A549 (cell line): Measurements from ENCODE around the gene PITPNM1. TPM values are rescaled to one million over a fixed set of nuclear protein-coding genes. Genes with fewer than 3 reads are reported as not detected.
"Not testable (repeated sequence)": the region's sequence is repeated elsewhere in the genome, so short reads cannot be mapped to it uniquely, and the experiment has no call there.

ENCODE experiments used
- ATAC-seq, 2 experiments: fragments of 200-7000 bp in 1 of 2; fragments of >200 bp in 1 of 2; cut with Nextera tagmentation in 1 of 2; cut with Tn5 transposase in 1 of 2; 3 replicates each; pipeline versions ENCODE4 v1.8.0 to v1.9.1; 2018 to 2020; ENCODE audit warnings: mild to moderate bottlenecking in 1 of 2, moderate library complexity in 1 of 2
- CTCF ChIA-PET: fragments of 300-600 bp; sonication (Branson Sonifier 250); formaldehyde crosslinking; extraction: SDS; loops from one replicate; lab custom pipeline; 2021; ENCODE audit warnings: antibody characterized with exemption, inconsistent platforms; lab: Yijun Ruan, JAX
- POLR2A ChIA-PET: fragments of 350-600 bp; formaldehyde crosslinking; extraction: SDS; loops from one replicate; lab custom pipeline; 2021; ENCODE audit warnings: antibody characterized with exemption, inconsistent platforms; lab: Yijun Ruan, JAX
- DNase-seq, 2 experiments: peaks; one replicate each; pipeline versions ENCODE4 v3.0.0 to v3.0.0-alpha.2; 2011 to 2016; ENCODE audit warnings: low read depth in 1 of 2, low spot score in 1 of 2
- FAIRE-seq: peaks from 2 replicates; lab custom pipeline; 2011; peaks lifted over from hg19 to GRCh38; lab: Jason Lieb, UNC
- H3K27ac ChIP-seq, 2 experiments: fragments of >200 bp; sonication (Bioruptor Twin); formaldehyde crosslinking; 3 replicates each; pipeline ENCODE4 v1.5.1; 2016 to 2017
- H3K4me1 ChIP-seq: fragments of >200 bp; sonication (Bioruptor Twin); formaldehyde crosslinking; 3 replicates; pipeline ENCODE4 v1.6.1; 2016
- H3K4me2 ChIP-seq: fragments of >200 bp; sonication (Bioruptor Twin); formaldehyde crosslinking; 3 replicates; pipeline ENCODE4 v1.6.1; 2016
- H3K4me3 ChIP-seq: fragments of >200 bp; sonication (Bioruptor Twin); formaldehyde crosslinking; 3 replicates; pipeline ENCODE4 v1.5.1; 2016
- H3K9me3 ChIP-seq: fragments of >200 bp; sonication (Bioruptor Twin); formaldehyde crosslinking; 3 replicates; pipeline ENCODE4 v1.6.1; 2016
- ATOH8 ChIP-seq: fragments of 250-450 bp; sonication (Bioruptor Pico); IDR thresholded peaks from 2 replicates; pipeline ENCODE4 v1.5.0; 2020; ENCODE audit warnings: low read depth, mild to moderate bottlenecking, moderate library complexity
- BCL3 ChIP-seq: fragments of >200 bp; sonication (Bioruptor Twin); formaldehyde crosslinking; IDR thresholded peaks from 3 replicates; pipeline ENCODE4 v1.6.1; 2016
- BHLHE40 ChIP-seq: IDR thresholded peaks from 2 replicates; pipeline ENCODE4 v1.6.1; 2012; ENCODE audit warnings: low read depth, low read length, inconsistent platforms
- CBX2 ChIP-seq: fragments of 200-600 bp; sonication (generic); IDR thresholded peaks from 2 replicates; pipeline ENCODE4 v1.6.1; 2016; ENCODE audit warnings: low read depth, mild to moderate bottlenecking, borderline replicate concordance
- E2F6 ChIP-seq: IDR thresholded peaks from 2 replicates; pipeline ENCODE4 v1.6.1; 2012; ENCODE audit warnings: low read depth, borderline replicate concordance
- EHMT2 ChIP-seq: fragments of 200-600 bp; sonication (generic); IDR thresholded peaks from 2 replicates; pipeline ENCODE4 v1.6.1; 2016; ENCODE audit warnings: antibody characterized with exemption, low read depth, mild to moderate bottlenecking, moderate library complexity
- EP300 ChIP-seq, 2 experiments: fragments of >200 bp; sonication (Bioruptor Twin); formaldehyde crosslinking; IDR thresholded peaks; 2 replicates in 1 of 2; 3 replicates in 1 of 2; pipeline ENCODE4 v1.6.1; 2016 to 2017
- ESRRA ChIP-seq: fragments of 150-350 bp; IDR thresholded peaks from 2 replicates; pipeline ENCODE4 v1.6.1; 2014; ENCODE audit warnings: mild to moderate bottlenecking, low read length, borderline replicate concordance
- FOSL2 ChIP-seq, 2 experiments: fragments of 450-650 bp in 1 of 2; fragments of >200 bp in 1 of 2; sonication (Bioruptor Twin) in 1 of 2; formaldehyde crosslinking; IDR thresholded peaks; 2 replicates each; pipeline versions ENCODE4 v1.5.0 to v1.6.1; 2016 to 2020; ENCODE audit warnings: mild to moderate bottlenecking in 1 of 2, moderate library complexity in 1 of 2
- HEYL ChIP-seq: fragments of 250-450 bp; sonication (Bioruptor Pico); IDR thresholded peaks from 2 replicates; pipeline ENCODE4 v1.8.0; 2021; ENCODE audit warnings: mild to moderate bottlenecking, moderate library complexity
- HOXB13 ChIP-seq: fragments of 250-450 bp; sonication (Bioruptor Pico); IDR thresholded peaks from 2 replicates; pipeline ENCODE4 v1.5.0; 2020; ENCODE audit warnings: low read depth, mild to moderate bottlenecking, moderate library complexity
- JUNB ChIP-seq: fragments of >200 bp; sonication (Bioruptor Twin); formaldehyde crosslinking; IDR thresholded peaks from 2 replicates; pipeline ENCODE4 v1.6.1; 2016
- KDM5A ChIP-seq: fragments of 200-600 bp; sonication (generic); IDR thresholded peaks from 2 replicates; pipeline ENCODE4 v1.6.1; 2016; ENCODE audit warnings: antibody characterized with exemption, mild to moderate bottlenecking
- MAX ChIP-seq: IDR thresholded peaks from 2 replicates; pipeline ENCODE4 v1.6.1; 2012
- POLR2A ChIP-seq: IDR thresholded peaks from 2 replicates; pipeline ENCODE4 v1.6.1; 2012; ENCODE audit warnings: mild to moderate bottlenecking, low read length
- POLR2AphosphoS2 ChIP-seq: conservative IDR thresholded peaks from 2 replicates; pipeline ENCODE4 v1.6.1; 2012; ENCODE audit warnings: low read length, improper control_type of control experiment, inconsistent platforms
- RFX5 ChIP-seq: fragments of 450-650 bp; IDR thresholded peaks from 2 replicates; pipeline ENCODE4 v1.7.1; 2014; ENCODE audit warnings: antibody characterized with exemption, mild to moderate bottlenecking, moderate library complexity
- ZC3H11A ChIP-seq: fragments of 450-650 bp; IDR thresholded peaks from 2 replicates; pipeline ENCODE4 v1.6.1; 2014; ENCODE audit warnings: antibody characterized with exemption, mild to moderate bottlenecking
- ZSCAN20 ChIP-seq: fragments of 250-450 bp; sonication (Bioruptor Pico); IDR thresholded peaks from 2 replicates; pipeline ENCODE4 v1.8.0; 2022; ENCODE audit warnings: mild to moderate bottlenecking, moderate library complexity
- WGBS: methylation state at CpG from one replicate; pipeline ENCODE4 v1.1.6; 2017; ENCODE audit errors: missing lambda C conversion rate; 5-methylcytosine and 5-hydroxymethylcytosine counted together
- polyA plus RNA-seq, 4 experiments: library from polyadenylated mRNA; depleted of rRNA in 3 of 4; stranded (reverse); fragments of >200 nt; fragmentation: RNase III in 1 of 4; extraction: RNeasy Plus Mini Kit Qiagen cat#74134 plus additional on column Dnase treatment in 1 of 4; gene quantifications; 2 replicates in 3 of 4; 3 replicates in 1 of 4; pipeline ENCODE4 v1.2.3, GENCODE V29; 2011 to 2017

The PITPNM1 gene
- polyA plus RNA-seq, 2 of the 4 experiments (the other 2 are of a cell fraction), result 14.2 to 42.0 TPM

- H3K9me3 ChIP-seq, result peaks cover 18% of the 10 kb centered on the region
- ATAC-seq, result no peak
- TF ChIP-seq MAX (no peak), EP300 (IDR thresholded peaks at IDR 0.05) (no peak), HEYL (CRISPR knock-in tag) (no peak), ESRRA (no peak), HOXB13 (CRISPR knock-in tag) (no peak), EHMT2 (no peak), ZC3H11A (no peak), CBX2 (no peak)
- TF ChIP-seq, all 56 proteins: peak for 0
- H3K4me3 ChIP-seq, result no peak overlapping the region
- FAIRE-seq, result no peak
- ChIA-PET POLR2A (interaction anchor here (1.4 kb wide), 1 partner anchor 35 kb away, joined by 4 read pairs; the partner anchor contains the start of gene GSTP1), CTCF (interaction anchor here (1.4 to 2.0 kb wide), 4 partner anchors 11 to 24 kb away, joined by 3 to 8 read pairs (median 6); no protein-coding TSS in a partner anchor)
- no peak overlapping the region for H3K27ac ChIP-seq
- whole genome bisulfite sequencing, result 75% methylated on average over 9 of the region's 9 CpGs
- no peak overlapping the region for H3K4me2 ChIP-seq
- H3K4me1 ChIP-seq, result peaks cover 12% of the 10 kb centered on the region
- no peak for DNase-seq
These were observed 43.5 kb upstream of the PITPNM1 start for GRCh38 chr11:67548555-67549110.

GRCh38 chr11:67548112-67548511 is 42.9 kb upstream of the PITPNM1 start:
- H3K9me3 ChIP-seq, result peaks cover 18% of the 10 kb centered on the region
- not testable (repeated sequence) for FAIRE-seq, H3K4me3 ChIP-seq, H3K27ac ChIP-seq, H3K4me2 ChIP-seq, DNase-seq, ATAC-seq
- CTCF ChIA-PET, result interaction anchor here (1.4 to 2.0 kb wide), 4 partner anchors 11 to 24 kb away, joined by 3 to 8 read pairs (median 6); no protein-coding TSS in a partner anchor
- peaks cover 12% of the 10 kb centered on the region for H3K4me1 ChIP-seq
- 89% methylated on average over 4 of the region's 4 CpGs for WGBS
- POLR2A ChIA-PET, result interaction anchor here (1.4 kb wide), 1 partner anchor 35 kb away, joined by 4 read pairs; the partner anchor contains the start of gene GSTP1

- no peaks in the 10 kb centered on the region for H3K9me3 ChIP-seq
- H3K4me2 ChIP-seq, result no peak overlapping the region
- DNase-seq (no peak), FAIRE-seq (no peak), ATAC-seq (peak; percentile 51 to 52; a peak in 4 of 6 replicates)
- no peak overlapping the region for H3K27ac ChIP-seq
- CTCF ChIA-PET, result interaction anchor here (1.2 to 1.9 kb wide), 3 partner anchors 10 to 15 kb away, joined by 3 to 6 read pairs (median 5); no protein-coding TSS in a partner anchor
- TF ChIP-seq POLR2AphosphoS2 (no peak), E2F6 (no peak), FOSL2 (IDR thresholded peaks at IDR 0.05) (no peak), FOSL2 (CRISPR knock-in tag; IDR thresholded peaks at IDR 0.05) (no peak), BHLHE40 (no peak), ATOH8 (no peak), POLR2A (no peak), ZSCAN20 (CRISPR knock-in tag) (no peak), JUNB (no peak), BCL3 (no peak), RFX5 (no peak), KDM5A (no peak)
- TF ChIP-seq, all 56 proteins: peak for 0
- WGBS, result 86% methylated on average over 8 of the region's 8 CpGs
- POLR2A ChIA-PET, result no interaction called here
- Histone ChIP-seq H3K4me1 (peaks cover 12% of the 10 kb centered on the region), H3K4me3 (no peak overlapping the region)
These were observed 40.1 kb upstream of the PITPNM1 start for GRCh38 chr11:67545280-67545679.
